Measurements from ENCODE around the gene GTF2H1. TPM values are rescaled to one million over a fixed set of nuclear protein-coding genes. Genes with fewer than 3 reads are reported as not detected.
"Not testable (repeated sequence)": the region's sequence is repeated elsewhere in the genome, so short reads cannot be mapped to it uniquely, and the experiment has no call there.

GTF2H1 gene
- total RNA-seq, 1 donor from 2014 or later, result 84.2 TPM

- no peak for DNase-seq
Observed at GRCh38 chr11:18375941-18376340, 53.6 kb downstream of the GTF2H1 start.

DNA sequence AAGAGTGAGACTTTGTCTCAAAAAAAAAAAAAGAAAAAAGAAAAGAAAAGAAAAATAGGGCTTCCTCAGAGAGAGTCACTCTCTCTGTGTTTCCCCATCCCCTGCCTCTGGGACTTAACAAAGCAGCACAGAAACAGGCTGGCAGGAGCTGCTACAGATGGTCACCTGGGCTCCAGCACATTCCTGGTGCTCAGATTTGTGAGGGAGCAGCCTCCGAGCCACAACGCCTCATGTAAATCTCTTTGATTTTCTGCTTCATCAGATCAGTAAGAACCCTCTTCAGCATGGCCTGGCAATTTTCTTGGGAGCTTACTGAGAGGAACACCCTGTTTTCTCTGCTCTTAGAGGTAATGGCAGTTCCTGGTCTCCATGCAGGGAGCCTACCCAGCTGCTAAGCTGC, 56.8 kb downstream of the GTF2H1 start:
- no peak for DNase-seq

DNA sequence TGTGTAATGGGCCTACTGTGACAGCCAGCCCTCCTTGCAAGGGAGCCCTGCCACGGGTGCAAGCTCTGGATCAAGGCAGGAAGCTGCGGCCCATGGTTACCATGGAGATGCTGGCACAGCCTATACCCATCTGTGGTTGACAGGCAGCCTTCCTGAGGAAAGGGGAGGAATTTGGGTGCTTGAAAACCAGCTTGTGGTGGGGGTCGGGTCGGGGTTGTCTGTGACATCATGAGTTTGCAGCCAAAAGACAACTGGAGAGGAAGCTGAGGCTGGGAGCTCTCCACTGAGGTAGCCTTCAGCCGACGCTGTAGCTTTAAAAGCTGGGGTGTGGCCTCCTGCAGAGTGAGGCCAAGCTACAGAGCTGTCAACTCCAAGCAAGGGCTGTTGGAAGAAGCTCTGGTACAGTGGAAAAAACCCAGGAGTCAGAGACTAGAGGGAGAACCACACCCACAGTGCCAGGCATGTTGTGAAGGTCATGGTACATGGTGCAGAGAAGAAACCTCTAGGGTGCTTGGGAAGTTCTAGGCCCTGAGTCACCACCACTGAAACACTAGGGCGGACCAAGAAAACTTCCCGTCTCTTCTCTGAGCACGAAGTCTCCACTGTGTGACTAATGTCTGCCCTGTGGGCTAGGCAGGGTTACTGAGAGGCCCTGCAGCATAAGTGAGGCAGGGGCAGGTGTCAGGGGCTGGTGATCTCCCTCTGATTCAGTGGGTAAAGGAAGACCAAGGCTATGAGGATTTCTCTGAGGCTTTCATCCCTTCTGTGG, 61.2 kb downstream of the GTF2H1 start:
- peak; percentile 56 for DNase-seq

DNA sequence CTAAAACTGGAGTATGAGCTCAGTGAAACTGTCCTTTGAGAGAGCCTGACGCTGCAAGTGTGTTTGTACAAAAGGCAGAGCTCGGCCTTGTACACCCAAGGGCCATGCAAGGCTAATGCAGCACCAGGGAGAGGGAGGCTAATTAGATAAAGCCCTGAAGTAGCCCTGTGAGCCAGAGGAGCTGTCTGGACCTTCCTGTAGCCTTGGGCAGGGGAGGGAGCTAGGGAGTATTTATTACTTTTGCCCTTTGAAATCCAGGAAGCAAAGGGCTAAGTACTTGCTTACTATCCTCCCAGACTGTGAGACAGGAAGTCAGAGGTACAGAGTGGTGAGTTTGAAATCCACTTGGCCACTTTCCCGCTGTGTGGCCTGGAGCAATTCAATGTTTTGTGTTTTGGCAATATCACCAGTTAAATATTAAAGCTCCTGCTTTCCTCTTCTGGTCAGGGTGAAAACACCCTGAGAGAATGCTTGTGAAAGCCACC, 61.8 kb downstream of the GTF2H1 start:
- no peak for DNase-seq

DNA sequence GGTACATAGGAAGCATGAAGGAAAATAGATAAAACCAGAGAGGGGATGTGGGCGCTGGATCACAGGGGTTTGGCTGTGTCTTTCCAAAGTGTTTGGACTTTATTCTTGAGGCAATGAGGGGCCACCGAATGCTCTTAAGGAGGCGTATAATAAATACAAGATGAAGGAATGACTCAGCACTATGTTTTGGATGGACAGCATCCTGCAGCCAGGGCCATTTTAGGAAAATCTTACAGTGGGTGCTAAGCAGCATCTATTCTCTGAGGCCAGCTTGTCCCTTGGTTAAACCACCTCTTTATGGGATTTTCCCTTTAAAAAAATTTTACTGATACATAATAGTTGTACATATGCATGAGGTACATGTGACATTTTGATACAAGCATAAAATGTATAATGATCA, 67.7 kb downstream of the GTF2H1 start:
- DNase-seq, result no peak

DNA sequence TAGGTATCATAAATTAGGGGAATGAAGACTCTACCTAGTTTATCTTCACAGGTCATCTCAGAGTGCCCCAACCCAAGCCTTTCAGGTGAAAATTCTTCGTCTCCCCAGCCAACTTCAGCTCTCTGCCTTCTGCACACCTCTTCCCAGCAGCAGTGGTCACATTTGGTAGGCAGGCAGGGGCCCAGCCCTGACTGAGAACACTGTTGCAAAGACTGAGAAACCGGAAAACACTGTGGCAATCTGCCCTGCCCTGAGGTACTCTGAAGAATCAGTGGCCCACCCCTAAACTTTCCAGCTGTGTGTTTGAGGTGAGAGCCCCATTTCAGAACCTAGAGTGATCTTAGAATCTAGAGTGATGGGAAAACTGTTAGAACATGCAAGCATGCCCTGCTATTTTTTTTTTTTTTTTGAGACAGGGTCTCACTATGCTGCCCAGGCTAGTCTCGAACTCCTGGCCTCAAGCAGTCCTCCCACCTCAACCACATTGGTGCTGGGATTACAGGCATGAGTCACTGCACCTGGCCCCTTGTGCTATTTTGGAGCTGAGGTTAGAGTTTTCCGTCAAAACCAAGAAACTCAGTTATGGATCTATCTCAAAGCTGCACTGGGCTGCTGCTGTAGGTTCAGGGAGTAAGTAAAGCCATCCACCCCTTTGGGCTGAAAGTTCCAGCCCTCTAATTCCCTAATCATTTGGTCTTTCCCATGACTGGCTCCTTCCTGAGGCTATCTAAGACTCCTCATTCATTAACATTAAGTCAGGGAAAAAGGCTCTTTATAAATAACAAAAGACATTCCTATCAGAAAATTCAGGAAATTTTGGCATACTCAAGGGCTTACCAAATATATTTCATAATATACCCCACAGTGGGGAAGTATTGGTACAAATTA, 70.3 kb downstream of the GTF2H1 start:
- DNase-seq, result no peak

- no peak for DNase-seq
Observed at GRCh38 chr11:18393581-18394274, 71.4 kb downstream of the GTF2H1 start.

- DNase-seq, result peak; percentile 93
Observed at GRCh38 chr11:18394275-18394927, 72.0 kb downstream of the GTF2H1 start, which contains the start of gene LDHA. LDHA (plus strand) TSS chr11:18394563; CDS start chr11:18396843, 2,280 bp downstream.

DNA sequence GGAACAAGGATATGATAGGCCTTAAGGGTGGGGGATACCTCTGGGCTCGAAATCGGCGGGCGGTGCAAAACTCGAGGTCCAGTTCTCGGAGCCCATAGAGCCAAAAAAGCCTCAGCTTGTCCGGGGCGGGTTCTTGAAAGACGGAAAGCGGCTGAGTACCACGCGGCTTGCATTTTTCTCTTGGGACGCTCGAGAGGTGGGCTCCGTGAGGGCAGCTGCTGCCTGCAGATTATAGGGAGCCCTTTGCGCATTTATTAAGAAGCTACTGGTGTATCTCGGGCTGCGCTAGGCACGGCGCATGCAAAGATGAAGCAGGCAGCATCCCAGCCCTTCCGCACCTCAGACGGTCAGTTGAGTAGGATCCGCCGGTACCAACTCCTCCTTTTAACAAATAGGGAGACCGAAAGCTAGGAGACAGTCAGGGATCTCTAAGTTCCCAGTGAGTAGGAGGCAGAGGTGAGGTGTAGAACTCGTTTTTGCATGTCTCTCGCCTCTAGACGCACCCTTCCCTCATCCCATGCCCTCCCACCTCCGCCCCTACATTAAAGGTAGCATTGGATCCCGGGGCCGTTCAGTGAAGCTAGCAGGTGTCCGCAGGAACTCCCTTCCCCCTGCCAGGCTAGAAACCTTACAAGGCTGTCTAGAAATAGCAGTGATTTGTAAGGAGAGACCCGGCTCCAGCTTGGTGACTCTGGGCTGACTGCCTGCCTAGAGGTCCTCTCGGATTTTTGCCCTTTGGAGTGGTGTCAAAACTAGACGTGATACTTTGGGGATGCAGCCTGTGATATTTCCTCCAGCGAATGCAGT, 72.8 kb downstream of the GTF2H1 start:
- DNase-seq, result peak; percentile 36

GRCh38 chr11:18395735-18396504, 73.6 kb downstream of the GTF2H1 start:
- peak; percentile 97 for DNase-seq

DNA sequence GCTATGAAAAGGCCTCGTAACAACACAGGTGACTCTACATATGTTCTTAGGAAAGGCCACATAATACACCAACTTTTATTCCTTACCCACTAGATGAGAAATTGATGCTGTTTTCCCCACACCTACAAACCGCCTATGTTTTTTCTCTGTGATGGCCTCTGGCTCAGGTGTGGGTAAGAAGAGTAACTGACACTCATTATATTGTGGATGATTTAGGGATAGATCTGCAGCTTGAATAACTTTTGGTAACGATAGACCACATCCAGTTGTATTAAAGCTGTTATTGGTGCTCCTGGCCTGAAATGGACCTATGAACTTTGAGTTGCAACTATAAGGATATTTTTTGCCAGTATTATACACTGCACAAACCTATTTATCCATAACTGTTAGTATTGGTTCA, 75.6 kb downstream of the GTF2H1 start:
- DNase-seq, result no peak

DNA sequence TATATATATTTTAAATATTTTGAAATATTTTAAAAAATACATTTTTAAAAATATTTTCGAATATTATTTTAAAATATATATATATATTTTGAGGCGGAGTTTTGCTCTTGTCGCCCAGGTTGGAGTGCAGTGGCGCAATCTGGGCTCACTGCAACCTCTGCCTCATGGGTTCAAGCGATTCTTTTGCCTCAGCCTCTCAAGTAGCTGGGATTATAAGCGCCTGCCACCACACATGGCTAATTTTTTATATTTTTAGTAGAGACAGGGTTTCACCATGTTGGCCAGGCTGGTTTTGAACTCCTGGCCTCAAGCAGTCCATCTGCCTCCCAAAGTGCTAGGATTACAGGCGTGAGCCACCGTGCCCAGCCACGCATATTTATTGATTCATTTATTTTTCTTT, 78.7 kb downstream of the GTF2H1 start:
- DNase-seq, result not testable (repeated sequence)

GRCh38 chr11:18404062-18404461, 81.7 kb downstream of the GTF2H1 start:
- DNase-seq, result no peak

DNA sequence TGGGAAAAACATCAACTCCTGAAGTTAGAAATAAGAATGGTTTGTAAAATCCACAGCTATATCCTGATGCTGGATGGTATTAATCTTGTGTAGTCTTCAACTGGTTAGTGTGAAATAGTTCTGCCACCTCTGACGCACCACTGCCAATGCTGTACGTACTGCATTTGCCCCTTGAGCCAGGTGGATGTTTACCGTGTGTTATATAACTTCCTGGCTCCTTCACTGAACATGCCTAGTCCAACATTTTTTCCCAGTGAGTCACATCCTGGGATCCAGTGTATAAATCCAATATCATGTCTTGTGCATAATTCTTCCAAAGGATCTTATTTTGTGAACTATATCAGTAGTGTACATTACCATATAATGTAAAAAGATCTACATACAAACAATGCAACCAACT, 85.0 kb downstream of the GTF2H1 start:
- not testable (repeated sequence) for DNase-seq

- no peak for DNase-seq
Observed at GRCh38 chr11:18408558-18409291, 86.4 kb downstream of the GTF2H1 start.

DNA sequence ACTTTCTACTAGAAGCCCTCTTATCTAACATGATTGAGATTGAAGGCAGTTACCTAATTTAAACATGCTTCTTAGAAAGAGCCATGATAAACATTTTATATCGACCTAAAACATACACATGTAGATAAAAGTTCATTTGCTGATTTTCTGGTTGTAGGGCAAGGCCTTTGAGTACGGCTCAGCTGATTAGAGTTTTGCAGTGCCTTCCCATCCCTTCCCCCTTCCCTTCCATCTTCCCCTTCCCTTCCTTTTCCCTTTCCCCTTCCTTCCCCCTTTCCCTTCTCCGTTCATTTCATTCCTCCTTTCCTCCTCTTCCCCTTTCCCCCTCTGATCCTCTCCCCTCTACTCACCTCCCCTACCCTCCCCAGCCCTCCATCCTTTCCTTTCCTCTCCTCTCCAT, 94.1 kb downstream of the GTF2H1 start:
- DNase-seq, result no peak
